RWPE2 (cell line): ENCODE data around the gene KCNH1.

Source experiments
- ATAC-seq: fragments of 200-7000 bp; cut with Tn5 transposase; 3 replicates; pipeline ENCODE4 v1.9.1; 2021; ENCODE audit warnings: low read depth
- DNase-seq: peaks from one replicate; pipeline ENCODE4 v3.0.0-alpha.2; 2020; ENCODE audit warnings: low spot score
- H3K27ac ChIP-seq: fragments of 450-650 bp; 2 replicates; pipeline ENCODE4 v1.5.1; 2017; ENCODE audit warnings: mild to moderate bottlenecking; ENCODE audit not compliant: poor library complexity, severe bottlenecking
- H3K27me3 ChIP-seq: fragments of 250-450 bp; sonication (Bioruptor Pico); 2 replicates; pipeline ENCODE4 v1.5.1; 2021; ENCODE audit warnings: mild to moderate bottlenecking, moderate library complexity; ENCODE audit not compliant: insufficient read depth, poor library complexity, severe bottlenecking
- H3K36me3 ChIP-seq: fragments of 250-450 bp; sonication (Bioruptor Pico); 2 replicates; pipeline ENCODE4 v1.5.1; 2020; ENCODE audit warnings: low read depth, mild to moderate bottlenecking, moderate library complexity
- H3K4me1 ChIP-seq: fragments of 250-450 bp; sonication (Bioruptor Pico); 2 replicates; pipeline ENCODE4 v1.5.1; 2021; ENCODE audit warnings: mild to moderate bottlenecking, moderate library complexity; ENCODE audit not compliant: insufficient read depth, poor library complexity, severe bottlenecking
- H3K4me3 ChIP-seq: fragments of 250-450 bp; sonication (Bioruptor Pico); 2 replicates; pipeline ENCODE4 v1.5.1; 2021; ENCODE audit warnings: mild to moderate bottlenecking, moderate library complexity; ENCODE audit not compliant: severe bottlenecking
- H3K9me3 ChIP-seq: fragments of 250-450 bp; sonication (Bioruptor Pico); 2 replicates; pipeline ENCODE4 v1.5.1; 2021; ENCODE audit warnings: mild to moderate bottlenecking, moderate library complexity; ENCODE audit not compliant: severe bottlenecking
- TF ChIP-seq, protein P1 (sequence below): fragments of 450-650 bp; IDR thresholded peaks from one replicate; pipeline ENCODE4 v1.5.1; 2017; ENCODE audit warnings: mild to moderate bottlenecking, moderate library complexity; ENCODE audit not compliant: poor library complexity, severe bottlenecking

The KCNH1 gene

DNA sequence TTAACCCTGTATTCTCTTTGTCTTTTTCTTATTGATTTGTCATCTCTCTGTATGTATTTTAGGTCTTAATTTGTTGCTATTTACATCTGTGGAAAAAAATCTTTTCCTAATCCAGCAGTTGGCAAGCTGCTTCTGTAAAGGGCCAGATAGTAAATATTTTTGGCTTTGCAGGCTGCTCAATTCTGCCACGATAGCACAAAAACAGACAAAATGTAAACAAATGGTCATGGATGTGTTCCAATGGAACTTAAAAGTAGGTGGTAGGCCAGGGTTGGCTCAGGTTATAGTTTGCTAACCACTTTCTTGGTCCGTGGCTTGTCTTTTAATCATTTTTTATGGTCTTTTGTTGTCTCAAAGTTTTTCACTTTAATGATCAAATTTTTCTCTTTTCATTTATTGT is 433.4 kb downstream of the KCNH1 start:
- Histone ChIP-seq H3K36me3 (no peaks in the 10 kb centered on the region), H3K4me1 (no peaks in the 10 kb centered on the region), H3K27ac (no peak overlapping the region), H3K27me3 (no peaks in the 10 kb centered on the region), H3K9me3 (no peaks in the 10 kb centered on the region), H3K4me3 (no peak overlapping the region)
- no peak for DNase-seq
- TF ChIP-seq, protein P1, sequence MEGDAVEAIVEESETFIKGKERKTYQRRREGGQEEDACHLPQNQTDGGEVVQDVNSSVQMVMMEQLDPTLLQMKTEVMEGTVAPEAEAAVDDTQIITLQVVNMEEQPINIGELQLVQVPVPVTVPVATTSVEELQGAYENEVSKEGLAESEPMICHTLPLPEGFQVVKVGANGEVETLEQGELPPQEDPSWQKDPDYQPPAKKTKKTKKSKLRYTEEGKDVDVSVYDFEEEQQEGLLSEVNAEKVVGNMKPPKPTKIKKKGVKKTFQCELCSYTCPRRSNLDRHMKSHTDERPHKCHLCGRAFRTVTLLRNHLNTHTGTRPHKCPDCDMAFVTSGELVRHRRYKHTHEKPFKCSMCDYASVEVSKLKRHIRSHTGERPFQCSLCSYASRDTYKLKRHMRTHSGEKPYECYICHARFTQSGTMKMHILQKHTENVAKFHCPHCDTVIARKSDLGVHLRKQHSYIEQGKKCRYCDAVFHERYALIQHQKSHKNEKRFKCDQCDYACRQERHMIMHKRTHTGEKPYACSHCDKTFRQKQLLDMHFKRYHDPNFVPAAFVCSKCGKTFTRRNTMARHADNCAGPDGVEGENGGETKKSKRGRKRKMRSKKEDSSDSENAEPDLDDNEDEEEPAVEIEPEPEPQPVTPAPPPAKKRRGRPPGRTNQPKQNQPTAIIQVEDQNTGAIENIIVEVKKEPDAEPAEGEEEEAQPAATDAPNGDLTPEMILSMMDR: no peak
- no peak for ATAC-seq

DNA sequence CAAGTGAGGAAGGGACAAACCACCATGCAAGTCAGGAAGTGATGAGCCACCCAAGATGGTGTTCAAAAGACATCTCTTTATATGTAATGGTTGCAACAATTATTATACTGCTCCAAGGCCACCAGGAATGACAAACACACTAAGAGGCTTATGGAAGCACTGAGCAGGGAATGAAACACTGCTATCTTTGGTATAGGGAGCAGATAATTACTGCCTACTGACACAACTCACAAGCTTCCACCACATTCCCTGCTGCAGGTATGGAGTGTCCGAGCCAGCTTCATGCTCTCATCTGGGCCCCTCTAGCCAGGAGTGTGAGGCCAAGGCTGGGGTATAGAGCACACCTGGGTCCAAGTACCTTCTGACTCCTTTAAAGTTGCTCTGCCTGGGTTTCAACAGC is 433.9 kb downstream of the KCNH1 start:
- ATAC-seq: no peak
- H3K27ac ChIP-seq: no peak overlapping the region
- H3K36me3 ChIP-seq: no peaks in the 10 kb centered on the region
- H3K4me1 ChIP-seq: no peaks in the 10 kb centered on the region
- H3K27me3 ChIP-seq: no peaks in the 10 kb centered on the region
- no peak overlapping the region for H3K4me3 ChIP-seq
- no peaks in the 10 kb centered on the region for H3K9me3 ChIP-seq
- TF ChIP-seq, protein P1: no peak
- no peak for DNase-seq

DNA sequence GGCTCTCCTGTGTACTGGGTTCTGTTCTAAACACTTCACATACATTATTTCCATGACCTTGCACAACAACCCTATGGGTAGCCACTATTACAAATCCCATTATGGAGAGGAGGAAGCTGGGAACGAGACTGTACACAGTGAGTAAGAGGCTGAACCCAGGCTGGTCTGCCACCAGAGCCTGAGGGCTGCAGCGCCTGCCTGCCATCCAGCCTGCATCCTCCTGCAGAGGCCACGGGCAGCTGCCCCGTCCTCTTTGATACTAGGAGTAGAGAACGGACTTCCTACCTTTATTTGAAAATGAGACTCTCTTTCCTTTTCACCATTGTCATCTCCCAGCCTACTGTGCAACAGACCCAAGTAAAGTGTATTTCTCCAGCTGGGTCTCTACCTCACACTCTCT is 435.3 kb downstream of the KCNH1 start:
- TF ChIP-seq, protein P1: no peak
- Histone ChIP-seq H3K27ac (no peak overlapping the region), H3K36me3 (no peaks in the 10 kb centered on the region), H3K4me1 (no peaks in the 10 kb centered on the region), H3K4me3 (no peak overlapping the region), H3K27me3 (no peaks in the 10 kb centered on the region), H3K9me3 (no peaks in the 10 kb centered on the region)
- DNase-seq: no peak
- no peak for ATAC-seq

DNA sequence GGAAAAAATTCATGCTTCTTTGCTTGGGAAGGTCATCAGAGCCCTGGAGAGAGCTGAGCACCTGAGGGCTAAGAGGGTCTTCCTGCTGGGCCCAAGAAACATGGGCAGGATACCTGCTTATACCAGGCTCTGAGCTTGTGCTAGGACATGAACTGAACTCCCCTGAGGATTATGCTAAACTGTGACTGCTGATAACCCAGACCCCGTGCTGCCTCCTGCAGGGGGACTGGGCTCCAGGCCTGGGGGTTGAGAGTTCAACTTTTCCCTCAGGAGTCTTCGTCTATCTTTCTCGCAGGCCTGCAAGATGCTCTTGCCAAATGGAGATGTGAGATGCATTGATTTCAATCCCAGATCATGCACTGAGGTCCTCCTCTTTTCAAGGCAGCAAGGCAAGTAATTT is 436.8 kb downstream of the KCNH1 start:
- DNase-seq: no peak
- Histone ChIP-seq H3K36me3 (no peaks in the 10 kb centered on the region), H3K9me3 (no peaks in the 10 kb centered on the region), H3K27me3 (no peaks in the 10 kb centered on the region), H3K27ac (no peak overlapping the region), H3K4me1 (no peaks in the 10 kb centered on the region), H3K4me3 (no peak overlapping the region)
- ATAC-seq: no peak
- TF ChIP-seq, protein P1: no peak

DNA sequence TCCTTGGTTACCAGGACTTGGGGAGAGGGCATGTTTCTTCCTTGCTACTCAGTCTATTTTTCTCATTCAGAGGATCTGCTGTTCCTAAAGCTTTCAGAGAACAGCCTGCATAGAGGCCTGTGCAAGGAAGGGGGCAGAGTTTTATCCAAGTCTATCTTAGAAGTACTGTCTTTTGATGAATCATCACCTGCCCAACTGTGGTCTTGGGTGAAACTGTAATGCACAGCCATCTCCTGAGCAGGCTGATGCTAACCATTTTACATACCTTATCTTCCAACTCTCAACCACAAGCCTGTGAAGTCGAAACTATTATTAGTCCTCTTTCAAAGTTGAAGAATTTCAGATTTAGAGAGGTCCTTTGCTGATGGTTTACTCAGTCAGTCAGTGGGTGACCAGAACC is 437.2 kb downstream of the KCNH1 start:
- H3K9me3 ChIP-seq: no peaks in the 10 kb centered on the region
- H3K4me1 ChIP-seq: no peaks in the 10 kb centered on the region
- H3K27ac ChIP-seq: no peak overlapping the region
- TF ChIP-seq, protein P1: no peak
- no peak overlapping the region for H3K4me3 ChIP-seq
- no peaks in the 10 kb centered on the region for H3K27me3 ChIP-seq
- DNase-seq: no peak
- no peaks in the 10 kb centered on the region for H3K36me3 ChIP-seq
- no peak for ATAC-seq
